A549 (cell line): ENCODE results near the gene TMEM95.

Experiments used
- CTCF ChIP-seq: fragments of >200 bp; sonication (Bioruptor Twin); formaldehyde crosslinking; IDR thresholded peaks from 3 replicates; pipeline ENCODE4 v1.5.1; 2016
- EP300 ChIP-seq, 2 experiments: fragments of >200 bp; sonication (Bioruptor Twin); formaldehyde crosslinking; IDR thresholded peaks; 2 replicates in 1 of 2; 3 replicates in 1 of 2; pipeline ENCODE4 v1.6.1; 2016 to 2017

- TF ChIP-seq EP300 (IDR thresholded peaks at IDR 0.05) (no peak), CTCF (no peak)
Observed at GRCh38 chr17:7392696-7393612, 38.0 kb downstream of the TMEM95 start.
